ENCODE data around the gene DECR2. TPM values are rescaled to one million over a fixed set of nuclear protein-coding genes. Genes with fewer than 3 reads are reported as not detected.

DECR2 gene
- total and polyA plus RNA-seq, 9 of the 15 experiments (the other 6 are each of a cell fraction or from before 2014, with no cell fraction given) = 1.0 to 31.9 (median 10.3) TPM

DNA sequence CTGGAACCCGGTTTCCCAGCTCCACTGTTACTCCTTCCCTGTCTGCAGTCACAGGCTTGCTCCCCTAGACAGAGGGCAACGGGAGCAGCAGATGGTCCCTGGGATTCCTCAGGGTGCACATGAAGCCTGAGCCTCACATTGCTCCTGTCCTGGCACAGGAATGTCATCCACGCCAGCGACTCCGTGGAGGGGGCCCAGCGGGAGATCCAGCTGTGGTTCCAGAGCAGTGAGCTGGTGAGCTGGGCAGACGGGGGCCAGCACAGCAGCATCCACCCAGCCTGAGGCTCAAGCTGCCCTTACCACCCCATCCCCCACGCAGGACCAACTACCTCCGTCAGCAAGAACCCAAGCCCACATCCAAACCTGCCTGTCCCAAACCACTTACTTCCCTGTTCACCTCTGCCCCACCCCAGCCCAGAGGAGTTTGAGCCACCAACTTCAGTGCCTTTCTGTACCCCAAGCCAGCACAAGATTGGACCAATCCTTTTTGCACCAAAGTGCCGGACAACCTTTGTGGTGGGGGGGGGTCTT is 1.6 kb upstream of the DECR2 start:
- FAIRE-seq (no peak), ATAC-seq (no peak), DNase-seq (ENCODE audit: extremely low read depth in 1 of 4, low spot score in 3 of 4) (peak in 1 of 4 experiments; percentile 33)
- Histone ChIP-seq H3K9me3 (replicated peaks; ENCODE audit: control insufficient read depth, insufficient read depth, low read depth, low read length) (no peaks in the 10 kb centered on the region), H3K36me3 (ENCODE audit: control insufficient read depth, insufficient read depth, low read length) (peaks cover 24% of the 10 kb centered on the region), H3K27ac (ENCODE audit: extremely low read depth, low read depth, low read length) (peak overlapping the region; percentile 73), H3K4me2 (ENCODE audit: insufficient read depth, low read length) (peak overlapping the region; percentile 74), H3K4me1 (replicated peaks in 1 of 2; ENCODE audit: control insufficient read depth in 2 of 2, insufficient read depth in 2 of 2, low read length in 2 of 2) (peaks cover 32 to 66% of the 10 kb centered on the region in 2 experiments), H3K9ac (ENCODE audit: insufficient read depth in 1 of 2, low read depth in 2 of 2, low read length in 2 of 2) (peak overlapping the region; percentile 74 to 95), H2AFZ (ENCODE audit: low read depth, low read length) (no peak overlapping the region), H3K27me3 (ENCODE audit: control insufficient read depth in 2 of 2, insufficient read depth in 2 of 2, low read length in 2 of 2) (no peaks in the 10 kb centered on the region), H3K4me3 (peak overlapping the region; percentile 56), H3K79me2 (ENCODE audit: control insufficient read depth, insufficient read depth, low read length) (peaks cover 60% of the 10 kb centered on the region), H3K9me1 (ENCODE audit: control insufficient read depth, insufficient read depth, low read length) (no peaks in the 10 kb centered on the region), H4K20me1 (replicated peaks; ENCODE audit: control insufficient read depth, insufficient read depth, low read length) (no peaks in the 10 kb centered on the region)
- in situ Hi-C loops (cut with MboI) = no loop called here
- ChIA-PET CTCF (ENCODE audit: low intra/inter-chr PET ratio) (no interaction called here), POLR2A (interaction anchor here (0.5 to 2.4 kb wide), 8 partner anchors 11 to 131 kb away, joined by 3 to 7 read pairs (median 4); no protein-coding TSS in a partner anchor)
- intact Hi-C loops (cut with micrococcal nuclease) = no loop called here
- BruUV-seq (replicated peaks) = TSS peak; percentile 53
- TF ChIP-seq HMGN3 (IDR thresholded peaks at IDR 0.05; ENCODE audit: borderline replicate concordance, extremely low read depth, insufficient read length, low read depth, low read length) = peak; percentile 9
- TF ChIP-seq, protein P1, sequence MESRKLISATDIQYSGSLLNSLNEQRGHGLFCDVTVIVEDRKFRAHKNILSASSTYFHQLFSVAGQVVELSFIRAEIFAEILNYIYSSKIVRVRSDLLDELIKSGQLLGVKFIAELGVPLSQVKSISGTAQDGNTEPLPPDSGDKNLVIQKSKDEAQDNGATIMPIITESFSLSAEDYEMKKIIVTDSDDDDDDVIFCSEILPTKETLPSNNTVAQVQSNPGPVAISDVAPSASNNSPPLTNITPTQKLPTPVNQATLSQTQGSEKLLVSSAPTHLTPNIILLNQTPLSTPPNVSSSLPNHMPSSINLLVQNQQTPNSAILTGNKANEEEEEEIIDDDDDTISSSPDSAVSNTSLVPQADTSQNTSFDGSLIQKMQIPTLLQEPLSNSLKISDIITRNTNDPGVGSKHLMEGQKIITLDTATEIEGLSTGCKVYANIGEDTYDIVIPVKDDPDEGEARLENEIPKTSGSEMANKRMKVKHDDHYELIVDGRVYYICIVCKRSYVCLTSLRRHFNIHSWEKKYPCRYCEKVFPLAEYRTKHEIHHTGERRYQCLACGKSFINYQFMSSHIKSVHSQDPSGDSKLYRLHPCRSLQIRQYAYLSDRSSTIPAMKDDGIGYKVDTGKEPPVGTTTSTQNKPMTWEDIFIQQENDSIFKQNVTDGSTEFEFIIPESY (CRISPR knock-in tag; IDR thresholded peaks at IDR 0.05) = no peak
- TF ChIP-seq, protein P2, sequence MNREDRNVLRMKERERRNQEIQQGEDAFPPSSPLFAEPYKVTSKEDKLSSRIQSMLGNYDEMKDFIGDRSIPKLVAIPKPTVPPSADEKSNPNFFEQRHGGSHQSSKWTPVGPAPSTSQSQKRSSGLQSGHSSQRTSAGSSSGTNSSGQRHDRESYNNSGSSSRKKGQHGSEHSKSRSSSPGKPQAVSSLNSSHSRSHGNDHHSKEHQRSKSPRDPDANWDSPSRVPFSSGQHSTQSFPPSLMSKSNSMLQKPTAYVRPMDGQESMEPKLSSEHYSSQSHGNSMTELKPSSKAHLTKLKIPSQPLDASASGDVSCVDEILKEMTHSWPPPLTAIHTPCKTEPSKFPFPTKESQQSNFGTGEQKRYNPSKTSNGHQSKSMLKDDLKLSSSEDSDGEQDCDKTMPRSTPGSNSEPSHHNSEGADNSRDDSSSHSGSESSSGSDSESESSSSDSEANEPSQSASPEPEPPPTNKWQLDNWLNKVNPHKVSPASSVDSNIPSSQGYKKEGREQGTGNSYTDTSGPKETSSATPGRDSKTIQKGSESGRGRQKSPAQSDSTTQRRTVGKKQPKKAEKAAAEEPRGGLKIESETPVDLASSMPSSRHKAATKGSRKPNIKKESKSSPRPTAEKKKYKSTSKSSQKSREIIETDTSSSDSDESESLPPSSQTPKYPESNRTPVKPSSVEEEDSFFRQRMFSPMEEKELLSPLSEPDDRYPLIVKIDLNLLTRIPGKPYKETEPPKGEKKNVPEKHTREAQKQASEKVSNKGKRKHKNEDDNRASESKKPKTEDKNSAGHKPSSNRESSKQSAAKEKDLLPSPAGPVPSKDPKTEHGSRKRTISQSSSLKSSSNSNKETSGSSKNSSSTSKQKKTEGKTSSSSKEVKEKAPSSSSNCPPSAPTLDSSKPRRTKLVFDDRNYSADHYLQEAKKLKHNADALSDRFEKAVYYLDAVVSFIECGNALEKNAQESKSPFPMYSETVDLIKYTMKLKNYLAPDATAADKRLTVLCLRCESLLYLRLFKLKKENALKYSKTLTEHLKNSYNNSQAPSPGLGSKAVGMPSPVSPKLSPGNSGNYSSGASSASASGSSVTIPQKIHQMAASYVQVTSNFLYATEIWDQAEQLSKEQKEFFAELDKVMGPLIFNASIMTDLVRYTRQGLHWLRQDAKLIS (CRISPR knock-in tag; IDR thresholded peaks at IDR 0.05) = 0 out of 2 replicates have a peak, but pooled peaks have one; percentile 1
- no peak for TF ChIP-seq MYC (IDR thresholded peaks at IDR 0.05; ENCODE audit: low read depth, low read length)
- no peak for TF ChIP-seq MYC (CRISPR knock-in tag; IDR thresholded peaks at IDR 0.05; ENCODE audit: borderline replicate concordance, low read depth)
- TF ChIP-seq, protein P3, sequence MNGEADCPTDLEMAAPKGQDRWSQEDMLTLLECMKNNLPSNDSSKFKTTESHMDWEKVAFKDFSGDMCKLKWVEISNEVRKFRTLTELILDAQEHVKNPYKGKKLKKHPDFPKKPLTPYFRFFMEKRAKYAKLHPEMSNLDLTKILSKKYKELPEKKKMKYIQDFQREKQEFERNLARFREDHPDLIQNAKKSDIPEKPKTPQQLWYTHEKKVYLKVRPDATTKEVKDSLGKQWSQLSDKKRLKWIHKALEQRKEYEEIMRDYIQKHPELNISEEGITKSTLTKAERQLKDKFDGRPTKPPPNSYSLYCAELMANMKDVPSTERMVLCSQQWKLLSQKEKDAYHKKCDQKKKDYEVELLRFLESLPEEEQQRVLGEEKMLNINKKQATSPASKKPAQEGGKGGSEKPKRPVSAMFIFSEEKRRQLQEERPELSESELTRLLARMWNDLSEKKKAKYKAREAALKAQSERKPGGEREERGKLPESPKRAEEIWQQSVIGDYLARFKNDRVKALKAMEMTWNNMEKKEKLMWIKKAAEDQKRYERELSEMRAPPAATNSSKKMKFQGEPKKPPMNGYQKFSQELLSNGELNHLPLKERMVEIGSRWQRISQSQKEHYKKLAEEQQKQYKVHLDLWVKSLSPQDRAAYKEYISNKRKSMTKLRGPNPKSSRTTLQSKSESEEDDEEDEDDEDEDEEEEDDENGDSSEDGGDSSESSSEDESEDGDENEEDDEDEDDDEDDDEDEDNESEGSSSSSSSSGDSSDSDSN (IDR thresholded peaks at IDR 0.05; ENCODE audit: borderline replicate concordance in 1 of 2, low read depth in 2 of 2, low read length in 2 of 2) = 0 out of 4 replicates have a peak, but pooled peaks of 1 of the 2 experiments have one; percentile 12
- TF ChIP-seq ZNF740 (CRISPR knock-in tag; IDR thresholded peaks at IDR 0.05) = peak; percentile 6; the same call in 1 of the 2 replicates
- TF ChIP-seq ZNF740 (tag; IDR thresholded peaks at IDR 0.05) = no peak
- no peak for TF ChIP-seq NEUROD1 (IDR thresholded peaks at IDR 0.05; ENCODE audit: borderline replicate concordance, low read depth, low read length, partially characterized antibody)
- 67% methylated on average over 8 of the region's 10 CpGs for WGBS (ENCODE audit: insufficient coverage, low coverage, missing lambda C conversion rate)

Data from K562 (cell line).